Measurements from ENCODE around the gene CHPF.

CHPF gene

DNA sequence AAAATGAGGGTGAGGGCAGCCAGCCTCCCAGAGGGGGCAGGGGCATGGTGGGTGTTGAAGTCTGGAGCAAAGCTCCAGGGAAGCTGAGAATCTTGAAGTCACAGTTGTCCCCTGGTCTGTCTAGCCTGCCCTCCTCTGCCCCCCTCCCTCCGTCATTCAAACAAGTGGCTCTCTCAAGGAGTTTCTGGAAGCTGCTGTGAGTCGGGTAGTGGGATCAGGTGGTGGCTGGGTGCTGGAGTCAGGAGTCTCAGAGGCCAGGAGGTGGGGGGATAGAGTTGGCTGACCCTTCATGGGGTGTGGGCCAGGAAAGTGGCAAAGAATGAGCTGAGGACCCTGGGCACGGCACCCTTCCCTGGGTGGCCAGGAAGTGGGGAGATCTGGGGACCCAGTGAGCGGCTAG, 29.8 kb downstream of the CHPF start:
- DNase-seq (ENCODE audit: low spot score), result no peak

DNA sequence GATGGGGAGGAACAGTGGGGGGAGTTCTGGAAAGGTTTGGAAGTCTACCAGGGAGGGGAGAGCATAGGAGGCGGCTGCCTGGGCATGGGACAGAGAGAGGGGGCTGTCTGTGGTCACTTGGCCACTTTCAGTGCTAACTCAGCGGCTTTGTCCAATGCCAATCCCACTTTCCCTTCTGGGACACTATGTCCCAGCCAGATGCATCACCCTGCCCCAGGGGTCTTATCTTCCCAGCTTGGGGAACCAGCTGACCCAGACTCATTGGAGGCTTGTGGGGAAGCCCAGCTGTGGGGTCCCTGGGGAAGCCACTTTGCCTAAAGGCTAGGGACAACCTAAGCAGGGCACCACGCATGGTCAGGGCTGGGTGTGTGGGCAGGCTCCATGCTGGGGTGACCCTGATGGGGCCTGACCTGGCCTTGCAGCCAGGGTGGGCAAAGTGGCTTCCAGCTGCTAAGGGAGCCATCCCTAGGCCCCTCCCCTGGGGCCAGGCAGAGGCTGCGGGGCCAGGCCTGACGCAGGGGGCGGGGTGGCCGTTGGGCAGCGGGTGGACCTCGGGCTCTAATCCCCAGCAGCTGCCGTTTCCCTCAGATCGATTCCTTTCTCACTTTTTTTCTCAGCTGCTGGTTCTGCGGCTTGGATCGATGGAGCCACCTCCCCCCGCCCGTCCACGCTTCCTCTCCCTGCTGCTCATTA, 30.9 kb downstream of the CHPF start:
- DNase-seq (ENCODE audit: low spot score), result no peak

DNA sequence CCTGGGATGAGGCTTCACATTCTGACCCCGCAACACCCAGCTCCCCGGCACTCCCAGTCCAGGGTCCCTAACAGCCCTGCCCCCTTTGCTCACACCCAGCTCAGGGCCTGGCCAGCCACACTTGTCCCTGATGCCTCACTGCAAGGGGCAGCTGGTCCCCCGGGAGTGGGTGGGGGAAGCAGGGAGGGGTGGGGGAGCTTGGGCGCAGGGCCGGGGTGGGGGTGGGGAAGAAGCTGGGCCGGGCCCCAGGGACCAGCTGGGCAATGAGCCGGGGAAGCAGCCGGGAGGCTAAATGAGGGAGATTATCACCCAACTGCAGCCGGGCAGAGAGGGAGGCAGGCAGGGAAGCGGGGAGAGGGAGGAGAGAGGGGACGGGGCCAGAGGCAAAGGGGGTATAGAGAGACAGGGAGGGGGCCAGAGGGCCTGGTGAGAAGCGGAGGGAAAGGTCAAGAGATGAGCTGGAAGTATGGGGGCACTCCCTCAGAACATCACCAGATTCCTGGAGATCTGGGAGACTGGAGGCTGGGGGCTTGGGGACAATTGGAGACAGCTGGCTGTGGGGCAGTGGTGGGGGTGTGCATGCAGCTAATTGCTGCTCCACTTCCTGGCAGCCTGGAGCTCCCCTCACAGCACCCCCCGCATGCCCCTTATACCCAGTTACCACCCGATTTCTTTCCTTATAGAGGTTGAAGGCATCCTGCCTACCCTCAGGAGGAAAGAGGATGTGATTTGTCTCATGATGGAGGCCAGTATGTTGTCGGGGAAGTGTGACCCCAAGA, 31.9 kb downstream of the CHPF start:
- no peak for DNase-seq (ENCODE audit: low spot score)

DNA sequence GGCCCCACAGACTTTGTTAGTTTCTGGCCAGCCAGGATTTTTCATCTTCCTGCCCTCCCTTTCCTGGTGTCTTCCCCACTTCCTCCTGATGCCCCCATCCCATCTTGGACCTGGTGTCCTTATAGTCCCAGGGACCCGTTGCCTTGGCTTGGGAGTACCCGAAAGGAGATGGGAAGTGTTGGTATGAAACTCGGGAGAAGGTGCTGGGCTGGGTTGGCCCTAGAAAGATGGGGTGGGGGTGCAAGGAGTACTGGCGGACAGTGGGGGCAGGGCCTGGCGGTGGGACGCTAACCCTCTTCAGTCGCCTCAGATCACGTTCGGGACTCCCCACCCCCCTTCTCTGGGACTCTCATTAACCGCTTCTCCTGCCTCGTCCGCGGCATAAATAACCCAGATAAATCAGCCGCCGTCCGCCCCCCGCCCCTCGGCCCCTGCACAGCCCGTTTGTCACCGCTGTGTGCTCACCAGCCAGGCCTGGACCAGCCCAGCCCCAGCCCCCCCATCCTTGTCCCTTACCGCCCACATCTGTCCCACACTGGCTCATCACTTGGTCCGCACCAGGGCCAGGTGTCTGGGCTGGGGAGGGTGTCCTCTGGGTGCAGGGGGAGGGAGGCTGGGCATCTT, 33.0 kb downstream of the CHPF start:
- DNase-seq (ENCODE audit: low spot score), result no peak

DNA sequence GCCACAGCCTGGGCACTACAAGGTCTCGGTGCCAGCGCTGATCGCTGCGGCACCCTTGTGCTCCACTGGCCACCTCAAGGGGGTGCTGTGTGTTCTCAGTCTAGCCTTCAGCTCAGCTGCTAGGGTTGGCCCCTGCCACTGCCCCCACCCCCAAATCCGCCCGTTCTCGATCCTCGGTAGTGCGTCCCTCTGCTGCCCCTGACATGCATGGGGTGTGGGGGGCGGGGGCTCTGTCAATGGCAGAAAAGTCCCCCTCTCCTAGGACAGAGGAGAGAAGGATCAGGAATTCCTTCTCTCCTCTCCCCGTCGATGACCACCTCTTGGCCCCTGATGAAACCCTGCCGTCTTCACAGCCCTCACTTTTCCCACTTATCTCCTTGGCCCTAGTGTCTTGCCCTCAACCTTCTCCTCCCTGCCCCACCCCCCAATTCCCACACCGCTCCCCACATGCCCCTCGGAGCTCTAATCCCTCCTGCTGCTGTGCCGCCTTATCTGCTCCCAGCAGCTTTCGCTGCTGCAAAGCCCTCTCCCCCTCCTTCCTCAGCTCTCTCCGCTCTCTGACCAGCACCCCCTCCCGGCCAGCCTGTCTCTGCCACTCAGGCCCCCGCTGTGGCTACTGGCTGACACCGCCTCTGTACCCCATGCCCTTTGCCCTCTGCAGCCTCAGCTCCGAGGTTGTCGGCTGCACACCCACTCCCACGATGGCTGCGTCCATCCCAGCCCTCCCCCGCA, 33.7 kb downstream of the CHPF start:
- peak; percentile 71 for DNase-seq (ENCODE audit: low spot score)

DNA sequence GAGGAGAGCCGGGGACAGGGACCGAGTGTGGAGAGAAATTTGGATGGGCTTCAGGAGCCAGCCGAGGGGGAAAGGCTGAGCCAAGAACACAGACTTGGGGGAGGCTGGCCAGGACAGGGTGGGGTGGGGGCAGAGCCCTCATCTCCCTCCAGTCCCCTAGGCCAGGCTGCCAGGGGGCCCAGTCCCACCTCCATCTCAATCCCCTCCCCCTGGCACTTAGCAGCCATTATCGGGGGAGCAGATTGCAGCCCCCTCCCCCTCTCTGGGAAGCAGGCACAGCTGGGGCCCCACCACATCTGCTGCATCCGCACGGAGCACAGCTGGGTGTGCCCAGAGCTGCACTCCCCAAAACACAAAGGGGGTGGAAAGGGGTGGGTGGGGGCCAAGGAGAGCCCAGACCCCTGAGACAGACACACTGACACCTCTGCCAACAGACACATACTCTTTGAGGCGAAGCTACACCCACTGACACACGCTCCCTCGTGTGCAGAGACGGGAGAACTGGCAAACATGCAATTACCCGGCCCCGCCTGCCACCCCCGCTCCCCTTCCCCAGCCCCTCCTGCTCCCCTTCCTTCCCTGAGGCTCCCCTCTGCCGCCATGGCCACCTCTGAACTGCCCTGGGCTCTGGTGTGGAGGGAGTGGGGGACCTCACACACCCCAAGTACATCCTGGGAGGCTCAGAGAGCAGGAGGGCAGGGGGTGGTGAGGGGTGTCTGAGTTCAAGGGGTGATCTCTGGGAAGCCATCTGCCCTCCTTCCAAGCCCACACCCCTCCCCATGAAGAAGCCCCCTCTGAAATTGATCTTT, 34.4 kb downstream of the CHPF start:
- DNase-seq (ENCODE audit: low spot score), result peak; percentile 58

DNA sequence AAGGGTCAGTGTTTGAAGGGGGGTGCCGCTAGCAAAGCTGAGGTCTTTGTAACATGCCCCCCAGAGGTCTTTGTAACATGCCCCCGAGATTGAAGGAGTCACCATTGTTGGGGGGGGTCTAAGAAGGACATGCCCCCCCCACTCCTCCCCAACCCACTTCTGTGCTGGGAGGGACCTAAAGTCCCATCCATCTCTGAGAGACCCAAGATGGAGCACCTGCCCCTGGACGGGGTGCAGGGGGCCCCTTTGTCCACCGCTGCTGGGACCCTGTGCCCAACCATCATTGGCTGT, 35.2 kb downstream of the CHPF start:
- DNase-seq (ENCODE audit: low spot score), result no peak

DNA sequence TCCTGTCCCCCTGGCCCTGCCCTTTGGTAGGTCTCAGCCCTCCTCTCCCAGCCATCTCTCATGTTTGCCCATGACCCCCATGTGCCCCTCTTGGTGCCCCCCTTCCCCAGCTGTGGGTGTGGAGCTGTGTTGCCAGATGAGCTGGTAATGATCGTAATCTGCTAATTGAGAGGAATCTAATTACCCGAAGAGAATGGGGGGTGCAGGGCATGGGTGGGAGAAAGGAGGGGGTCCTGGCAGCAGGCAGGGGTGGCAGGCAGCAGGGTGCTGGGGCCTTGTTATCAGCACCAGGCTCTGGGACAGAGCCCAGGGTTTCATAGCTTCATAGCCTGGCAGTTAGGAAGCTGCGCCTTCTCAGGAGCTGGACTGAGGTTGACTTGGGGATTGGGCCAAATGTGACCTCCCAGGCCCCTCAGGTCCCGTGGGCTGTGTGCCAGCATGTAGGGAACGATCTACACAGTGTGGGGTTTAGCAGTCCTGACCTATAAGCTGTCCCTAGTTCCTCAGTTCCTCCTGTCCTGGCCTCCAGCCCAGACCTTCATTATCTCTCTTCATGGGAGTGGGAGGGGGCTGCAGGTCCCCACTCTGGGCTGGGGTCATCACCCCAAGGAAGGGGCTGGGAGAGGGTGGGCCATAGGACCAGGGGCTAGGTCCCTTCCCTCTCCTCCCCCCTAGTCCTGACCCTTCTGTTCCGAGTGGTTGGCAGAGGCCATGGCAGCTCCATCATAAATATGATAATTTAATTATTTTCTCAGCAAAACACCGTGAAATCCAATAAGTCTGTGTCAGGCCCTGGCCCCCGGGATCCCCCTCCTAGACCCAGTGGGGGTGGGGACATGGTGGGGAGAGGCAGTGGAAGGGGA, 35.8 kb downstream of the CHPF start:
- peak; percentile 41 for DNase-seq (ENCODE audit: low spot score)

DNA sequence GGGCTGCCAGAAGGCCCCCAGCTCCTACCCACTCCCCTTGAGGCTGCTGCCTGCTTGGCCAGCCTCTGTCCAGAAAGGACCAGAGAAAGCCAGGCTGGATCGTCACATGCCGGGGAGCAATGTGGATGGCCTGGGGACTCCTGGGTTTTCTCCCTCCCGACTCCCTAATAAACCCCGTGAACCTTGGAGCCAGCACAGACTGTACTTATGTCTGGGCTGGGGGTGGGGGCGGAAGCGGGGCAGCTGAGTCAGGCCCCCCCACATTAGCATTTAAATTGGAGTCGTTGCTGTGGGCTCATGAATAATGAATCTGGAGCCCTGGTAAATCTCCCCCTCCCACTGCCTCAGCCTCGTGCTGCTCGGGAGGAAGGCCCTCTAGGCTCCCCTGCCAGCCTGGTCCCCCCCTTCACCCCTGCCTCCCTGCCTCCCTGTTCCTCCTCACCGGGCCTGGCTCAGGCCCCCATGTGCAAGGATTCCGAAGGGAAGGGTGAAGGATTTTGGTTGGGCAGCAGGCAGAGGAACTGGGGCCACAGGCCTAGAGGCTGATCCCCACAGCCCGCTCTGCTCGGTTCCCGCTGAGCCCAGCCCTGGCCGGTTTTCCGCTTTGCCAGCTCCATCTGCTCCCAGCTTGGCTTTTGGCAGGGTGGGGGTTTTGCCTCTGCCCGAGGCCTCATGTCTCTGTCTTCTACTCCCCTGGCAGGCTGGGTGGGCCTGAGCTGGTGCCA, 36.6 kb downstream of the CHPF start:
- peak; percentile 94 for DNase-seq (ENCODE audit: low spot score)

DNA sequence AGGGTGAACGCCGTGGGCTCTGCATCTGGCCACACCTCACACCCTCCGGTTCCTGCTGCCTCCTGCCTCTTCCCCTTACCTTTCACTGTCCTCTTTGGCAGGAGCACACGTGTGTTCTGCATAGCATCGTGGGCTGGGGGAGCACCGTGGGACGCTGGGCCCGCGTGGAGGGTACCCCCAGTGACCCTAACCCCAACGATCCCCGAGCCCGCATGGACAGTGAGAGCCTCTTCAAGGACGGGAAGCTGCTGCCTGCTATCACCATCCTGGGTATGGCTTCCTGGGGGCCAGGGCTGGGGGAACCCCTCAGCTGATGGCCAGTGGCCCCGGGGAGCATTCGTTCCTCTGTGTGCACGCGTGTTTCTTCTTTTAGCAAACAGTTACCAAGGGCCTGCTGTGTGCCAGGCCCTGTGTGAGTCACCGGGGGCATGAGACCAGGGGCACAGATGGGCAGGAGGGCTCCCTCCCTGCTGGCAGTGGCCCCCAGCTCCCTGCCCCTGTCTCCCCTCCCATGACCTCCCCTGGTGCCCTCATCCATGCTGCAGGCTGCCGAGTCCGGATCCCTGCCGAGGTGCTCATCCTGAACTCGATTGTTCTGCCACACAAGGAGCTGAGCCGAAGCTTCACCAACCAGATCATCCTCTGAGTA, 37.3 kb downstream of the CHPF start:
- DNase-seq (ENCODE audit: low spot score), result no peak

DNA sequence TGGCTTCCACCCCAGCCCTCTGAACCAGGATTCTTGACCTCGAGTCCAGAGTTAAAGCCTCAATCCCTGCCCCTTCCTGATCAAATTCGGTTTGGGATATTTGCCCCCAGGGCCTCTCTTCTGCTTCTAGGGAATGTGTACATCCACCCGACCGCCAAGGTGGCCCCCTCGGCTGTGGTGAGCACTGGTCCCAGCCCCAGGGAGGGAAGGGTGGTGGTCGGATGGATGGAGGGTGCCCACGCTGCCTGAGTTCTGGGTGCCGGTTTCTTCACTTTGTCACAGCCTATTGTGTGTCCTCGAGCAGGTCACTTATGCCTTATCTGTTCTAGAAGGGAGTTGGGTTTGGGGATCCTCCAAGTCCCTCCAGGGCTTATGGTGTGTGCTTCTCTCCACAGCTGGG, 38.0 kb downstream of the CHPF start:
- DNase-seq (ENCODE audit: low spot score), result no peak

DNA sequence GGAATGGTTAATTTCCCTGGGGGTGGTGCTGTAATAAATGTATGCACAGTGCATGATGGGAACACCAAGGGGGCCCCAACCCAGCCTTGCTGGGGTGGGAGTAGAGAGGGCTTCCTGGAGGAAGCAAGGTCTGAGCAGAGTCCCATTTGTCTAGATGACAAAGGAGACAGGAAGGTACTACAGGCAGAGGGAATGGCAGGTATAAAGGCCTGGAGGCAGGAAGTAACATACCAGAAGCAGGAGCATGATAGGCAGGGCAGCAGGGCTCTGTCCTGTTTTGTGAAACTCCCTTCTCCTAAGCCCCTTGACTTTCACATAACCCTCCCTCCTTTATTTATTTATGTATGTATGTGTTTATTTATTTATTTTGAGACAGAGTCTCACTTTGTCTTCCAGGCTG, 41.0 kb downstream of the CHPF start:
- no peak for DNase-seq (ENCODE audit: low spot score)

DNA sequence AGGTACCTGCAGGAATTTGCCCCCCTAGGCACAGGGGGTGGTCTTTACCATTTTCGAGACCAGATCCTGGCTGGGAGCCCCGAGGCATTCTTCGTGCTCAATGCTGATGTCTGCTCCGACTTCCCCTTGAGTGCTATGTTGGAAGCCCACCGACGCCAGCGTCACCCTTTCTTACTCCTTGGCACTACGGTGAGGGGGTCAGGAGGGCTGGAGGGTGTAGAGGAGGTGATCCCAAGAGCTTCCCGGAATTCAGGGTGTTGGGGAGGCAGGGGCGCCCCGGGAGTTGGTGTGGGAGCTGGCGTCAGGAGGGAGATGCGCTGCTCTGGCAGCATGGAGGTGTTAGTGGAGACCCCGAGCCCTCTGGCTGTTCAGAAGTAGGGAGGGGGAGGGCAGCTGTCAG, 41.8 kb downstream of the CHPF start:
- no peak for DNase-seq (ENCODE audit: low spot score)

DNA sequence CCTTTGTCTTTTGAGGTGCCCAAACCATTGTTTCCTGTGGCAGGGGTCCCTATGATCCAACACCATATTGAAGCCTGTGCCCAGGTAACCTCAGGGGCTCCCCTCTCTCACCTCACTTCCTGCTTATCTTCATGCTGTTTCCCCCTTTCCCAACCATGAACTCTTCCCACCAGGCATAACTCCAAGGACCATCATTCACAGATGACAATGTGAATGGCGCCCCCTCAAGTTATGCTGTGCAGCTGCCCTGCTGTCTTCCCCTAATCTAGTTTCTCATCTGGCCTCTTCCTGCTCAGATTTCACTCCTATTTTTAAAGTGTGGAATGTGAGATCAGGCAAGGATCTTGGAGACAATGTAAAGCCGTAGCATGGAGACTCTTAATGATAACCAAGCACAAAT, 43.5 kb downstream of the CHPF start:
- DNase-seq (ENCODE audit: low spot score), result no peak

DNA sequence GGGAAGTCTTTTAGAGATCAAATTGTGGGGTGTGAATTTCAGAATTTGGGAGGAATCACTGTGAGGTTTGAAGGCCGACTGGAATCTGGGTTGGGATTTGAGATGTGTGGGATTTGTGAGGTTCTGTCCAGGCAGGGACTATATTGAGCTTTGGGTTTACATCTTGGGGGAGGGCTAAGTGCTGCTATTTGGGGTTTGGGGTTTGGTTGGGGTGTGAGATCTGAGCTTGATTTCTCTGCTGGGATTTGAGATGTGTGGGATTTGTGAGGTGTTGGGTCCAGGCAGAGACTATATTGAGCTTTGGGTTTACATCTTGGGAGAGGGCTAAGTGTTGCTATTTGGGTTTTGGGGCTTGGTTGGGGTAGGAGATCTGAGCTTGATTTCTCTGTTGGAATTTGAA, 44.1 kb downstream of the CHPF start:
- DNase-seq (ENCODE audit: low spot score), result no peak

DNA sequence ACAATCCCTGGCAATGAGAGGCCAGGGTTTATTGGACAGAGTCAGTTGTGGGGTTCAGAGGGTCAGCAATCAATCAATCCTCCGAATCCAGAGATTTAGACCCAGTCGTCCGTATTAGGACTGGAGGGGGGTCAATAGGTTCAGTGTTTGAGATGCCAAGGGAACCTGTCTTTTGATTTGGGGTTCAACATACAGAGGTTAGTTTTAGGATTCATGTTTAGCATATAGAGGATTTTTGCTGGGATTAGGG, 44.6 kb downstream of the CHPF start:
- no peak for DNase-seq (ENCODE audit: low spot score)

DNA sequence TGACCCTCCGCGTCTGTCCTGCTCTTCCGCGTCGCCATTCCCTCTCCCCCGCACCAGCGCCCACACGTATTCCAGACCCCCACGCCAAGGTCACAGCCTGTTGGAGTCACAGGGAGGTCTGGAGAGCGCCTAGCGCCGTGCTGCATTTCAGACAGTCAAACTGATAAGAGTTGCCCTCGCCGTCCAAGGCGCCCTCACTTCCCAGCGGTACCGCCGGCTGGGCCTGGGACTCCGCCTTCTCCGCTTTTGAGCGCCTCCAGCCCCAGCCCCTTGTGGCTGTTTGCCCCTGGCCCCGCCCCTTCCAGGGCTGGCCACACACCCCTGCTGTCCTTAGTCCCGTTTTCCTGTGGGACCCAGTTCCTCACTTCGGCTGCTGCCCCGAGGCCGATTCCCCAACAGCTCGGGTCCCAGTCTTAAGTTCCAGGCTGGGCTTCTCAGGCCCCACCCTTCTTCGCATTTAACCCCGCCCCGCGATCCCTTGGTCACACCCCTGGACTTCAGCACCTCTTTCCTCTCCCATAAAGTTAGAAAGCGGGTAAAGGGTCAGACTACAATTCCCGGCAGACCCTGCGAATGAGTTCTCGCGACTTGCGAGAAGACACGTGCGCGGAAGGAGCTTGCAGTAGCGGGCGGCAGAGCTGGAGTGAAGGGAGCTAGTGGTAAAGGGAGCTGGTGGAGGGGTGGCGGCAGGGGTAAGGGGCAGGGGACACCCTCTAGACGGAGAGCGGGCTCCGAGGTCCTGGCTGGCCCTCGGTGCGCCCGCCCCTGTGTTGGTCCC, 45.1 kb downstream of the CHPF start, which contains the start of gene GMPPA:
Gene GMPPA, plus strand, starts transcription at position 612 of the 778 bp plus-strand sequence. CDS start 1,085 bp downstream, outside the sequence.
- peak; percentile 98 for DNase-seq (ENCODE audit: low spot score)

DNA sequence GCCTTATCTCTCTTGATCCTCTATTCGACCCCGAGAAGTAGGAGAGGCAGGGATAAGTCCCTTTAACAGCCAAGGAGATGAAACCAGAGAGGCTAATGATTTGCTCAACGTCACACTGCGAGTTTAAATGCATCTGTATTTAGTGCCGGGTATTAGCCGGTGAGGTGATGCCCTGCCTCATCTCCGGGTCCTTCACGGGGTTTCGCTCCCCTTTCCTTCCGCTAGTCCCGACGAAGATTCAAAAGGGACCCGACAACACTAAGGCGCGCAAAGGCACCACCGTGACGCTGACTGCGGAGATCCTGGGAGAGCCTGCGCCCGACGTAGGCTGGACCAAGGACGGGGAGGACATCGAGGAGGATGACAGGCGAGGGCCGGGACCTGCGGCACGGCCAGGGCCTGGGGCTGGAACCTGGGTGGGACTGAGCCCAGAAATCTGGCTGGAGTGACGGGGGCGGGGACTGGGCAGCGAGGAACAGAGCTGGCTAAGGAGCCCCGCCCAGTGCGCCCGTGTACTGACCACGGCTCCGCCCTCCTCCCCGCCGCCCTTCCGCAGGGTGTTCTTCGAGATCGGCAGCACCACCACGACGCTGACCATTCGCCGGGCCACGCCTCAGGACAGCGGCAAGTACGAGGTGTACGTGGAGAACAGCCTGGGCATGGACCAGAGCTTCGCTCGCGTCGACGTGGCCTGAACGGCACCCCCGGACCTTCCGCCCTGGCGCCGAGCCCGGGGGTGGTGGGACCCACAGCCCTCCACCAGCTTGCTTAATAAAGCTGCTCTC, 45.9 kb downstream of the CHPF start:
- no peak for DNase-seq (ENCODE audit: low spot score)
